HG03159 (cell line): ENCODE data around the gene GMPR.

Experiments used
- ATAC-seq: cut with Tn5 transposase; IDR thresholded peaks from one replicate; pipeline ENCODE4 v1.9.1; 2021; ENCODE audit warnings: mild to moderate bottlenecking, moderate library complexity; ENCODE audit not compliant: unreplicated experiment

The GMPR gene

DNA sequence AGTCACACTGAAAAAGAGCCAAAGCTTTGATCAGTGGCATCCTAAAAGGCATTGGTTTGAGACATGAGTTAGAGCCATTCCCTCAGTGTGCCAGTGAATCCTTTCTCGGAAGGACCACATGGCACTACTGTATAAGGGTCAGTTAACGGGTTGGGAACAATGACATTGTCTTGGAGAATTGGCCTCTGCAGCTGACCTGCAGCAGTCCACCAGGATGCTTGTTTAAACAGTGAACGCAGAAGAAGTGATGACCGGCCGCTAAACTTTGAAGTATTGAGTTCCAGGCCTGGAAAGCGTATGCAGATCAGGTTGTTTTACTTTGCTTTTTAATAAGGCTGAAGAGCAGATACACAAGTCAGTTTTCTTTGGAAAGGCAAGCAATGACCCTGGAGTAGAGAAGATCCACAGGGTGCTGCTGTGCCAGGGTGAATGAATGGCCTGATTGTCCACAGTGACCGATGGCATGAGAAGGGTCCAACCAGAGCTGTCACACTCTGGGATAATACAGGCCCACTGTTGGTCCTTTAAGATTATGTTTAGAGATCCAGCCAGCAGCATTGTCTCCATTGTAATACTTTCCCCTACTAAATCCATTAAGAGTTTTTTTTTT, 57.8 kb downstream of the GMPR start:
- ATAC-seq: no peak

- ATAC-seq: no peak
These were observed 61.5 kb downstream of the GMPR start for GRCh38 chr6:16299861-16300260.

- ATAC-seq: peak; percentile 56
These were observed 63.1 kb downstream of the GMPR start for GRCh38 chr6:16301511-16301910.

- no peak for ATAC-seq
These were observed 64.5 kb downstream of the GMPR start for GRCh38 chr6:16302721-16303552.

- peak; percentile 74 for ATAC-seq
These were observed 66.9 kb downstream of the GMPR start for GRCh38 chr6:16305246-16305725.

DNA sequence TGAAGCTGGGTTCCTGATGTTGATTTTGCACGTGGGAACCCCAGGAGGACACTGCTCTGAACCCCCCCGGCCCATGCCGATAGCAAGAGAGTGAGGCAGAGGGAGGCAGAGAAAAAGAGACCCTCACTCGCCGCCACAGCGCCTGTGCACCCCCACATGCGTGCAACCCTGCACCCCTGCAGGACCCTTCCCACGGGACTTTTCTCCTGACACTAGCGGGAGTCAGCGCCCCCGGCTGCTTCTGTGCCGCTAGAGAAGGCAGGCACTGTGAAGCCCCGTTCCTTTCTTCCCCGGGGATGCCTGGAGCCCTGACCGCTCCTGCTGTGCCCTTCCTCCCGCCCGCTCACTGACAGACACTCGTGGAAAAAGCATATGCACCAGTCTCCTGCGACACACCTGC, 67.4 kb downstream of the GMPR start:
- peak; percentile 24 for ATAC-seq

DNA sequence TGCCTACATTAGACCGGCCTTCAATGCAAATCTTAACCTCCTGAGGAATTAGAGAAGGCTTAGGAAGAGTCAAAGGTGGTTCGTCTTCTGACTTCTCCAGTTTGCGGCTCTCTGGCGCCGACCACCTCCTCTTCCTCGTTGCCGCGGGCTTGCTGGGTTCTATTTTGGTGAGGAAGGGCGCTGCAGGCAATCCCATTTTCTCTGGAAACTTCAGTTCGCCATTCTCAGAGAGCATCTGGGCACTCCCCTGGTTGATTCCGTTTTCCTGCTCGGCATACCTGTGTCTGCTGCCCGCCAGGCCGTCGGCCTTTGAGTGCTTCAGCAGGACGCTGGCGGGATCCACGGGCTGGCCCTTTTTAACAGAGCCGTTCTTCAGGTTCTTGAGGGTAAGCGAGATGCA, 67.9 kb downstream of the GMPR start:
- no peak for ATAC-seq

- no peak for ATAC-seq
These were observed 73.4 kb downstream of the GMPR start for GRCh38 chr6:16311763-16312162.

GRCh38 chr6:16313732-16314131, 75.3 kb downstream of the GMPR start:
- ATAC-seq: no peak

GRCh38 chr6:16314296-16314695, 75.9 kb downstream of the GMPR start:
- no peak for ATAC-seq

- no peak for ATAC-seq
These were observed 78.4 kb downstream of the GMPR start for GRCh38 chr6:16316741-16317251.

DNA sequence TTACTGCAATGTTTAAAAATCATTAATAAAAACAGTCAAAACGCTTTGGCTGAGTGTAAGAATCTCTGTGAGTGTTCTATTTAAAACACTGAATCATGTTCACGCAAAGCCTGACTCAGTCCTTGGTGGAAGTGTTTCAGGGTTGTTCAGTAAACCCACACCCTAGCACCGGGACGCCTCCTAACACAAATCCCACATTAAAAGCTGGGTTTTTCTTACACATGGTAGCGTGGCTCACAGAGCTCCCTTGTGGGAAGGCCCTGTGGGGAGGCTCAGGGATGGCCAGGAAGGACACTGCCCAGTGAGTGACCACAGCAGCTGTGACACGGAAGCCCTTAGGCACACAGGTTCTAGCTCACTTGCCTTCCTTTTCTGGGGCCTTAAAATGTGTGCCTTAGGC, 80.2 kb downstream of the GMPR start:
- ATAC-seq: no peak

- ATAC-seq: no peak
These were observed 80.8 kb downstream of the GMPR start for GRCh38 chr6:16318953-16319720.

DNA sequence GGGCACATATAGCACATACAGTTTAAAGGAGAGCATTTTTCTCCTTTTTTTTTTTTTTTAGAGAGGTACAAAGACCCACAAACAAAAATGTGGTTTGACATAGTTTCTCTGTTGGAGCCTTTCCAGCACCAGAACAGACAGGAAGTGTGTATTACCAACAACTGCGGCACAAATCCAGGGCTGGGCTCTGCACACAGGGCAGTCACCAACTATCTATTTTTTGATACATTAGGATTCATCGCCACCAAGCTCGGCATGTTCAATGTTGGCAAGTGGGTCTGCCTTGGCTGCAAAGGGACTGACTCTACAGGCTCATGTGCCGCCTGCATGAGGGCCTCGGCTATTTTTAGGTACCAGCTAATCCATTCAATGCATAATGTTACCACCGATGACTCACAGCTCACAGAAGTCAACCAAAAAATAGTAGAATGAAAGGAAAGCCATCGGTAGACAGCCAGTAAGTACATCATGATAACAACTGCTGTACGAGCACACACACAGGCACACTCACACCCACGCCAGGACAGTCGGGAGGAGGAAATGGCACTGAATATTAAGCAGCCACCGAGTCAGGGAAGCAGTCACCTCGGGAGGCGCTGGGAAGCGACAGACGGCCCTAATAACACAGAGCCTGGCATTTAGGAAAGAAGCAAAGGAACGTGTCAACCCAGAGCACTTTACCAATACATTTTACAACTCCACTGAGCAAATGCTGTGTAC, 81.6 kb downstream of the GMPR start:
- ATAC-seq: peak; percentile 58

GRCh38 chr6:16320533-16321340, 82.3 kb downstream of the GMPR start:
- no peak for ATAC-seq

GRCh38 chr6:16321341-16321710, 82.9 kb downstream of the GMPR start:
- ATAC-seq: no peak

DNA sequence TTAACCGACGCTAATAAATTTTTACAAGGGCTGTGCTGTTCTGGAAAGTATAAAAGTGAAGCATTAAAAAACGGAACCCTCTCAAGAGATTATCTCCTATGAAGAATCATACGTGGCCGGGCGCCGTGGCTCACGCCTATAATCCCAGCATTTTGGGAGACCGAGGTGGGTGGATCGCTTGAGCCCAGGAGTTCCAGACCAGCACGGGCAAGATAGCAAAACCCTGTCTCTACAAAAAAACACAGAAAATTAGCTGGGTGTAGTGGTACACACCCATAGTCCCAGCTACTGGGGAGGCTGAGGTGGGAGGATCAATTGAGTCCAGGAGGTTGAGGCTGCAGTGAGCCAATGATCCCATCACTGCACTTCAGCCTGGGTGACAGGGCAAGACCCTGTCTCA, 83.4 kb downstream of the GMPR start:
- ATAC-seq: no peak

- ATAC-seq: peak; percentile 86
These were observed 84.4 kb downstream of the GMPR start for GRCh38 chr6:16322666-16323312.

- ATAC-seq: no peak
These were observed 85.8 kb downstream of the GMPR start for GRCh38 chr6:16324184-16324583.
